Progenitor cell of endocrine pancreas (in vitro differentiated cells): Measurements from ENCODE around the gene RPL21. TPM values are rescaled to one million over a fixed set of nuclear protein-coding genes. Genes with fewer than 3 reads are reported as not detected.

Experiments
- DNase-seq: peaks from one replicate; pipeline ENCODE4 v3.0.0; 2021; ENCODE audit warnings: low spot score; ENCODE audit not compliant: unreplicated experiment
- H3K27ac Mint-ChIP-seq: 2 replicates; pipeline ENCODE4 v1.8.0; 2021; ENCODE audit warnings: mild to moderate bottlenecking, moderate library complexity, mixed read lengths
- H3K27me3 Mint-ChIP-seq: 2 replicates; pipeline ENCODE4 v1.8.0; 2021; ENCODE audit warnings: mixed read lengths
- H3K36me3 Mint-ChIP-seq: 2 replicates; pipeline ENCODE4 v1.8.0; 2022; ENCODE audit warnings: mixed read lengths; ENCODE audit not compliant: insufficient read depth
- H3K4me1 Mint-ChIP-seq: 2 replicates; pipeline ENCODE4 v1.8.0; 2021; ENCODE audit warnings: low read depth, mixed read lengths
- H3K4me3 Mint-ChIP-seq: 2 replicates; pipeline ENCODE4 v1.8.0; 2021; ENCODE audit warnings: low read depth, mild to moderate bottlenecking, moderate library complexity, mixed read lengths
- H3K9me3 Mint-ChIP-seq: 2 replicates; pipeline ENCODE4 v1.8.0; 2021; ENCODE audit warnings: low read depth, mixed read lengths
- CTCF ChIP-seq: fragments of 200-600 bp; sonication (generic); IDR thresholded peaks from one replicate; pipeline ENCODE4 v1.5.0; 2021; ENCODE audit warnings: antibody characterized with exemption, mild to moderate bottlenecking; ENCODE audit not compliant: unreplicated experiment
- total RNA-seq: library from RNA; stranded (reverse); gene quantifications from 2 replicates; pipeline ENCODE4 v1.2.1, GENCODE V29; 2021

RPL21 gene
- total RNA-seq, 1 donor from 2014 or later = 742 TPM

GRCh38 chr13:27300941-27301586 lies 49.7 kb downstream of the RPL21 start:
- TF ChIP-seq CTCF = no peak
- peaks cover 16% of the 10 kb centered on the region for H3K27me3 Mint-ChIP-seq
- no peak overlapping the region for H3K27ac Mint-ChIP-seq
- no peaks in the 10 kb centered on the region for H3K36me3 Mint-ChIP-seq
- DNase-seq = no peak
- no peaks in the 10 kb centered on the region for H3K9me3 Mint-ChIP-seq
- no peak overlapping the region for H3K4me3 Mint-ChIP-seq
- H3K4me1 Mint-ChIP-seq = no peaks in the 10 kb centered on the region

- H3K4me3 Mint-ChIP-seq = no peak overlapping the region
- H3K27ac Mint-ChIP-seq = no peak overlapping the region
- peaks cover 8% of the 10 kb centered on the region for H3K27me3 Mint-ChIP-seq
- H3K4me1 Mint-ChIP-seq = no peaks in the 10 kb centered on the region
- no peak for TF ChIP-seq CTCF
- H3K36me3 Mint-ChIP-seq = no peaks in the 10 kb centered on the region
- no peaks in the 10 kb centered on the region for H3K9me3 Mint-ChIP-seq
- DNase-seq = no peak
These were observed 51.4 kb downstream of the RPL21 start for GRCh38 chr13:27302643-27303262.

GRCh38 chr13:27304099-27304498 lies 52.7 kb downstream of the RPL21 start:
- H3K4me3 Mint-ChIP-seq = no peak overlapping the region
- no peaks in the 10 kb centered on the region for H3K36me3 Mint-ChIP-seq
- H3K27ac Mint-ChIP-seq = no peak overlapping the region
- TF ChIP-seq CTCF = no peak
- no peak for DNase-seq
- no peaks in the 10 kb centered on the region for H3K4me1 Mint-ChIP-seq
- H3K27me3 Mint-ChIP-seq = peaks cover 5% of the 10 kb centered on the region
- no peaks in the 10 kb centered on the region for H3K9me3 Mint-ChIP-seq

DNA sequence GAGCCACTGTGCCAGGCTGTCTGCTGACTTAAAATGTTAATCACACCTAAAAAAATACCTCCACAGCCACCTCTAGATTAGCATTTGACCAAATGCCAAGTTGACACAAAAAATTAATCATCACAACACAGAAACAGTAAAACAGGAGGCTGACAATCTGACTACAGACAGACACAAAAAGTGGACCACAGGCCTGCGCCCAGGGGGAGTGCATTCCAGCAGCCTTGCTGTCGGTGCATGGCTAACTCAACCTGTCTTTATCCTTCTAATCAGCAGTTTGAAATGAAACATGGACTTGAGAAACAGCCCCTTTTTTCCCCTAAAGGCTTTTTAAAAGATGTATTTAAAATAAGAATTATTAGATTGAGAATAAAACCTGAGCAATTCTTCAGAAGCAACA lies 53.3 kb downstream of the RPL21 start:
- no peaks in the 10 kb centered on the region for H3K36me3 Mint-ChIP-seq
- no peak overlapping the region for H3K4me3 Mint-ChIP-seq
- DNase-seq = no peak
- H3K9me3 Mint-ChIP-seq = no peaks in the 10 kb centered on the region
- no peaks in the 10 kb centered on the region for H3K4me1 Mint-ChIP-seq
- TF ChIP-seq CTCF = no peak
- H3K27me3 Mint-ChIP-seq = peaks cover 3% of the 10 kb centered on the region
- H3K27ac Mint-ChIP-seq = no peak overlapping the region

Other genes starting within 250 kb of the RPL21 start
- 29.8 and 30.8 TPM in 2 replicates for gene USP12, start 79.7 kb upstream of the RPL21 start, total RNA-seq
- gene RASL11A, start 19.3 kb downstream of the RPL21 start, total RNA-seq = 4.2 and 5.8 TPM in 2 replicates
- gene GTF3A, start 173.1 kb downstream of the RPL21 start, total RNA-seq = 75.9 and 81.2 TPM in 2 replicates
- gene MTIF3, start 199.0 kb downstream of the RPL21 start, total RNA-seq = 50.6 and 54.4 TPM in 2 replicates